Measurements from ENCODE around the gene APOD. TPM values are rescaled to one million over a fixed set of nuclear protein-coding genes. Genes with fewer than 3 reads are reported as not detected.

Gene APOD
- polyA plus RNA-seq, 1 experiment, result 8.3 TPM

GRCh38 chr3:195542316-195542697 is 41.4 kb downstream of the APOD start:
- DNase-seq (ENCODE audit: low read depth), result no peak

GRCh38 chr3:195540511-195540910 is 43.2 kb downstream of the APOD start:
- Histone ChIP-seq H3K27me3 (ENCODE audit: control insufficient read depth, insufficient read depth, low read length) (no peaks in the 10 kb centered on the region), H3K36me3 (ENCODE audit: control insufficient read depth, insufficient read depth, low read length) (no peaks in the 10 kb centered on the region), H3K4me3 (ENCODE audit: low read depth, low read length) (no peak overlapping the region)
- DNase-seq (ENCODE audit: low read depth), result no peak
- ChIA-PET CTCF (no interaction called here), POLR2A (no interaction called here)
- no peak for TF ChIP-seq CTCF (IDR thresholded peaks at IDR 0.05; ENCODE audit: insufficient read depth, low read depth, low read length)

More at GRCh38 chr3:195542316-195542697, 41.4 kb downstream of the APOD start:
- peak overlapping the region; percentile 72 for H3K4me3 ChIP-seq (ENCODE audit: low read depth, low read length)
- ChIA-PET POLR2A (interaction anchor here (0.6 to 1.6 kb wide), 4 partner anchors 99 to 884 kb away, joined by 4 to 6 read pairs (median 5); partner anchors contain the start of gene ACAP2), CTCF (interaction anchor here (0.8 to 1.6 kb wide), 5 partner anchors 8 to 289 kb away, joined by 3 to 6 read pairs (median 3); no protein-coding TSS in a partner anchor)
- no peaks in the 10 kb centered on the region for H3K27me3 ChIP-seq (ENCODE audit: control insufficient read depth, insufficient read depth, low read length)
- H3K36me3 ChIP-seq (ENCODE audit: control insufficient read depth, insufficient read depth, low read length), result no peaks in the 10 kb centered on the region
- no peak for TF ChIP-seq CTCF (IDR thresholded peaks at IDR 0.05; ENCODE audit: insufficient read depth, low read depth, low read length)

GRCh38 chr3:195540027-195540426 is 43.7 kb downstream of the APOD start:
- Histone ChIP-seq H3K4me3 (ENCODE audit: low read depth, low read length) (no peak overlapping the region), H3K27me3 (ENCODE audit: control insufficient read depth, insufficient read depth, low read length) (no peaks in the 10 kb centered on the region), H3K36me3 (ENCODE audit: control insufficient read depth, insufficient read depth, low read length) (no peaks in the 10 kb centered on the region)
- ChIA-PET CTCF (no interaction called here), POLR2A (no interaction called here)
- DNase-seq (ENCODE audit: low read depth), result no peak
- TF ChIP-seq CTCF (IDR thresholded peaks at IDR 0.05; ENCODE audit: insufficient read depth, low read depth, low read length), result no peak

GRCh38 chr3:195539479-195539878 is 44.3 kb downstream of the APOD start:
- POLR2A ChIA-PET, result no interaction called here
- DNase-seq (ENCODE audit: low read depth), result no peak
- Histone ChIP-seq H3K4me3 (ENCODE audit: low read depth, low read length) (no peak overlapping the region), H3K27me3 (ENCODE audit: control insufficient read depth, insufficient read depth, low read length) (no peaks in the 10 kb centered on the region), H3K36me3 (ENCODE audit: control insufficient read depth, insufficient read depth, low read length) (no peaks in the 10 kb centered on the region)
- CTCF ChIA-PET, result no interaction called here
- no peak for TF ChIP-seq CTCF (IDR thresholded peaks at IDR 0.05; ENCODE audit: insufficient read depth, low read depth, low read length)

GRCh38 chr3:195537995-195538394 is 45.7 kb downstream of the APOD start:
- ChIA-PET POLR2A (interaction anchor here (0.5 kb wide), 1 partner anchor 28 kb away, joined by 3 read pairs; no protein-coding TSS in a partner anchor), CTCF (interaction anchor here (0.6 to 1.1 kb wide), 2 partner anchors 45 to 267 kb away, joined by 3 to 5 read pairs; partner anchors contain the start of gene XXYLT1)
- no peak overlapping the region for H3K4me3 ChIP-seq (ENCODE audit: low read depth, low read length)
- no peak for TF ChIP-seq CTCF (IDR thresholded peaks at IDR 0.05; ENCODE audit: insufficient read depth, low read depth, low read length)
- no peaks in the 10 kb centered on the region for H3K27me3 ChIP-seq (ENCODE audit: control insufficient read depth, insufficient read depth, low read length)
- no peak for DNase-seq (ENCODE audit: low read depth)
- no peaks in the 10 kb centered on the region for H3K36me3 ChIP-seq (ENCODE audit: control insufficient read depth, insufficient read depth, low read length)

Data from BJ (cell line).